ENCODE measurements around the gene SCRN3.
A peak's percentile ranks its signal among the peaks of the same experiment; 100 is the strongest.
"Not testable (repeated sequence)": the region's sequence is repeated elsewhere in the genome, so short reads cannot be mapped to it uniquely, and the experiment has no call there.

The SCRN3 gene

DNA sequence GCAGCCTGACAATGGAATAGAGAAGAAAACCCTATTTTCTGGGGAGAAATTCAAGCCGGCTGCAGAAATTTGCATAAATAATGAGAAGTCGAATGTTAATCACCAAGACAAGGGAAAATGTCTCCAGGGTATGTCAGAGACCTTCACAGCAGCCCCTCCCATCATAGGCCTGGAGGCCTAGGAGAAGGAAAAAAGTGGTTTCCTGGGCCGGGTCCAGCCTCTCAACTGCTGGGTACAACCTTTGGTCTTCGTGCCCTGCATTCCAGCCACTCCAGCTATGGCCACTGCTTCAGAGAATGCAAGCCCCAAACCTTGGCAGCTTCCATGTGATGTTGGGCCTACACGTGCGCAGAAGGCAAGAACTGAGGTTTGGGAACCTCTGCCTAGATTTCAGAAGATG is 6.0 kb upstream of the SCRN3 start:
- H3K36me3 Mint-ChIP-seq = peaks cover 58% of the 10 kb centered on the region
- ATAC-seq = no peak

DNA sequence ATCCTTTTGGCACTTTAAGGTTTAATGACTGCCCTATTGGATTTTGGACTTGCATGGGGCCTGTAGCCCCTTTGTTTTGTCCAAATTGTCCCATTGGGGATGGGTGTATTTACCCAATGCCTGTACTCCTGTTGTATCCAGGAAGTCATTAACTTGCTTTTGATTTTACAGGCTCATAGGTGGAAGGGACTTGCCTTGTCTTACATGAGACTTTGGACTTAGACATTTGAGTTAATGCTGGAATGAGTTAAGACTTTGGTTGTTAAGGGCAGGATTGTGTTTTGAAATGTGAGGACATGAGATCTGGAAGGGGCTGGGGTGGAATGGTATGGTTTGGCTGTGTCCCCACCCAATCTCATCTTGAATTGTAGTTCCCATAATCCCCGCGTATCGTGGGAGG is 5.2 kb upstream of the SCRN3 start:
- not testable (repeated sequence) for H3K27ac Mint-ChIP-seq; DNase-seq (ENCODE audit: low spot score in 2 of 2); H3K4me3 Mint-ChIP-seq; H3K9me3 Mint-ChIP-seq; ATAC-seq
- Mint-ChIP-seq H3K4me1 (peaks cover 50% of the 10 kb centered on the region), H3K36me3 (peaks cover 50% of the 10 kb centered on the region)

More for the DNA sequence above, 6.0 kb upstream of the SCRN3 start:
- Mint-ChIP-seq H3K4me1 (peaks cover 51% of the 10 kb centered on the region), H3K9me3 (no peaks in the 10 kb centered on the region), H3K27ac (no peak overlapping the region), H3K4me3 (no peak overlapping the region)
- DNase-seq (ENCODE audit: low spot score in 2 of 2) = no peak

DNA sequence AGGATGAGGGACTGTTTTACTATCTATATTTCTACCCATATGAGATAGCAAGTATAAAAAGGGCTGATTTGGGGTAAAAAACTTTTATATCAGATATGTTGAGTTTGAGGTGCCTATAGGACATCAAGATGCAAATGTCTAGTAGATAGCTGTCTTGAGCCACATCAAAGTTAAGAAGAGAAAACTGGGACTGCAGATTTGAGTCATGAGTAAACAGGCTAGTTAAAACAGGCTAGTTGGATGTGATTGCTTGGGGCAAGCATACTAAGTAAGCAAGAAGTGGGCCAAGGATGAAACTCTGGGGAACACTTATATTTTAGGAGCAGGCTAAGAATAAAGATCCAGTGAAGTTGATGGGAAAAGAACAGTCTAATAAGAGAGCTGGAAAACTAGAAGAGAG is 2.8 kb upstream of the SCRN3 start:
- Mint-ChIP-seq H3K36me3 (peaks cover 26% of the 10 kb centered on the region), H3K4me1 (peaks cover 46% of the 10 kb centered on the region), H3K27ac (no peak overlapping the region), H3K4me3 (no peak overlapping the region), H3K9me3 (no peaks in the 10 kb centered on the region)
- ATAC-seq = no peak
- DNase-seq (ENCODE audit: low spot score in 2 of 2) = no peak

DNA sequence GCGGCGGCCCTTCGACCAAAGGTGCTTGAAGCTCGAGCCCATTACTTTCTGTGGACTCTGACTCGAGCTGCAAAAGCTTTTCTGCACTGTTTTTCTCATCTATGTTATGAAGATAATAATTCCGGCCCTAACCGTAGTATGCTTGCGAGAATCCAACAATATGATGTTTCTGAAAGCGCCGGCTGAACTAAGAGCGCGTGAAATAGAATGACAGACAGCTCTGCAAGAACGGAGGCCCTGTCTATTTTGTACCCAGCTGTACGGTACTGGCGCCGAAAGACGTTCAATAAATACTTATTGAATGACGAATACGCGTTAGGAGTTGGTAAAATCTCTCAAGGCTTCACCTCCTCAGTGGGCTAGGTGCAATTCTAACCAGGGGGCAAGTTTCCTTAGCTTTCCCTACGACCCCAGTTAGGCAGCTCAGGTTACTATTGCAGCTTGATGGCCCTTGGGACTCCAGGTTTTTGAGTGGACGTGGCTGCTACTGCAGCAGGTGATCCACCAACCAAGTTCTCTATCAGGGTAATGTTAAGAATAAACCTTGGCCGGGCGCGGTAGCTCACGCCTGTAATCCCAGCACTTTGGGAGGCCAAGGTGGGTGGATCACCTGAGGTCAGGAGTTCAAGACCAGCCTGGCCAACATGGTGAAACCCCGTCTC is 570 bp downstream of the SCRN3 start:
- no peaks in the 10 kb centered on the region for H3K9me3 Mint-ChIP-seq
- H3K4me3 Mint-ChIP-seq = peak overlapping the region; percentile 95
- peak overlapping the region; percentile 98 for H3K27ac Mint-ChIP-seq
- H3K4me1 Mint-ChIP-seq = peaks cover 26% of the 10 kb centered on the region
- DNase-seq (ENCODE audit: low spot score in 2 of 2) = no peak
- peaks cover 14% of the 10 kb centered on the region for H3K36me3 Mint-ChIP-seq
- peak; percentile 61 for ATAC-seq

DNA sequence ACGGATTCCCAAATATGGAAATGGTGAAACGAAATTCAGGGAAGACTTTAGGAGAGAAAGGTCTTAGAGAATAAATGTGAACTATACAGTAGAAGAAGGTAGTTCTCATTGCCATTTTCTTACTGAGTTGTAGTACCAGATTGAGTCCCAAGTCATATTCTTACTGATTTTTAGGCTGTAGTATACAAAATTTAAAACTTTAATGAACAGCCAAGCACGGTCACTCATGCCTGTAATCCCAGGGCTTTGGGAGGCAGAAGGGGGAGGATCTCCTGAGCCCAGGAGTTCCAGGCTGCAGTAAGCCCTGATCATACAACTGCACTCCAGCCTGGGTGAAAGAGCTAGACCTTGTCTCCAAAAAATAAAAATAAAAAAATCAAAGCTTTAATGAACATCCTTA is 2.2 kb downstream of the SCRN3 start:
- Mint-ChIP-seq H3K27ac (no peak overlapping the region), H3K4me3 (no peak overlapping the region), H3K36me3 (peaks cover 18% of the 10 kb centered on the region), H3K4me1 (peaks cover 14% of the 10 kb centered on the region), H3K9me3 (no peaks in the 10 kb centered on the region)
- no peak for ATAC-seq
- DNase-seq (ENCODE audit: low spot score in 2 of 2) = no peak

DNA sequence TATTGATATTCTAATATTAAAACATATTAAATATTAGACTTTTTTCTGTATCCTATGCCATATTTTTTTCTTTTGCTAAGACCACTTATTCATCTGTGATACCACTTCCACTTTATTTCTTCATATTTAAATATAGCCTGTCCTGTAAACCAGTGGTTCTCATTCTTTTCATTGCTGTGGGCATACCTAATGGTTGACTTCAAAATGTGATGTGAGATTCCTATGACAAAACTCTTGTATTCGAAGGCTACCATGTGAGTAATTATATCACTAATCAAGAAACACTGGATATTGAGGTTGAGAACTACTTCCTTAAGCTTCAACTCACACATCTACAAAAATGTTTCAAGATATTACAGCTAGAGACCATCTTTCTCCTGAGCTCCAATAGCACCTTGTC is 3.6 kb downstream of the SCRN3 start:
- Mint-ChIP-seq H3K9me3 (no peaks in the 10 kb centered on the region), H3K4me1 (peaks cover 5% of the 10 kb centered on the region), H3K27ac (no peak overlapping the region), H3K4me3 (no peak overlapping the region), H3K36me3 (peaks cover 32% of the 10 kb centered on the region)
- ATAC-seq (no peak), DNase-seq (ENCODE audit: low spot score in 2 of 2) (no peak)

DNA sequence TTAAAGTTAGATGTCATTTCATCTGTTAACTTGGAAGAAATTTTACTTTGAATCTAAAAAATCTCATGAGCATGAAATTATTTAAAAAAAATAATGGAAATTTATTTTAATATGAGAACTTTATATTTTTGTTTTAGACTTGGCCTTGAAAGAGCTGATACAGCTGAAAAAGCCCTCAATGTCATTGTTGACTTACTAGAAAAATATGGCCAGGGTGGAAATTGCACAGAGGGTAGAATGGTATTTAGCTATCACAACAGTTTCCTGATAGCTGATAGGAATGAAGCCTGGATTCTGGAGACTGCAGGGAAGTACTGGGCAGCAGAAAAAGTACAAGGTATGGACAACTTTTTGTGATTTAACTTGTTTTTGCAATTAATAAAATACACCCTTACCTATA is 5.3 kb downstream of the SCRN3 start:
- Mint-ChIP-seq H3K4me3 (no peak overlapping the region), H3K4me1 (no peaks in the 10 kb centered on the region), H3K36me3 (peaks cover 33% of the 10 kb centered on the region), H3K27ac (no peak overlapping the region), H3K9me3 (no peaks in the 10 kb centered on the region)
- ATAC-seq (no peak), DNase-seq (ENCODE audit: low spot score in 2 of 2) (no peak)

DNA sequence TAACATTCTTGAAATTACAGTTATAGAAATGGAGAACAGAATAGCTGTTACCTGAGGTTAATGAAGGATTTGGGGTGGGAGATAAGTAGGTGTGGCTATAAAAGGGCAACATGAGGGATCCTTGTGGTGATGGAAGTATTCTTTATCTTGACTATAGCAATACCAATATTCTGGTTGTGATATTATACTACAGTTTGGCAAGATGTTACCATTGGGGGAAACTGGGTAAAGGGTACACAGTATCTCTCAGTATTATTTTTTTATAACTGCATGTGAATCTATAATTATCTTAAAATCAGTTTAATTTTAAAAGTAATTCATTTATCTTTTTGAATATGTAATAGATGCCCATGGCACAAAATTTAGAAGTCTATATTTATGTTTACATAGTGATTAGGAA is 8.1 kb downstream of the SCRN3 start:
- Mint-ChIP-seq H3K27ac (no peak overlapping the region), H3K4me1 (no peaks in the 10 kb centered on the region), H3K4me3 (no peak overlapping the region), H3K36me3 (peaks cover 33% of the 10 kb centered on the region), H3K9me3 (no peaks in the 10 kb centered on the region)
- no peak for ATAC-seq
- no peak for DNase-seq (ENCODE audit: low spot score in 2 of 2)

DNA sequence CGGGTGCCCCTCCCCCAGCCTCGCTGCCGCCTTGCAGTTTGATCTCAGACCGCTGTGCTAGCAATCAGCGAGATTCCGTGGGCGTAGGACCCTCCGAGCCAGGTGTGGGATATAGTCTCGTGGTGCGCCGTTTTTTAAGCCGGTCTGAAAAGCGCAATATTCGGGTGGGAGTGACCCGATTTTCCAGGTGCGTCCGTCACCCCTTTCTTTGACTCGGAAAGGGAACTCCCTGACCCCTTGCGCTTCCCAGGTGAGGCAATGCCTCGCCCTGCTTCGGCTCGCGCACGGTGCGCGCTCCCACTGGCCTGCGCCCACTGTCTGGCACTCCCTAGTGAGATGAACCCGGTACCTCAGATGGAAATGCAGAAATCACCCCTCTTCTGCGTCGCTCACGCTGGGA is 14.5 kb downstream of the SCRN3 start:
- peak overlapping the region; percentile 45 for H3K27ac Mint-ChIP-seq
- H3K4me1 Mint-ChIP-seq; DNase-seq (ENCODE audit: low spot score in 2 of 2); ATAC-seq; H3K36me3 Mint-ChIP-seq; H3K9me3 Mint-ChIP-seq; H3K4me3 Mint-ChIP-seq: not testable (repeated sequence)

DNA sequence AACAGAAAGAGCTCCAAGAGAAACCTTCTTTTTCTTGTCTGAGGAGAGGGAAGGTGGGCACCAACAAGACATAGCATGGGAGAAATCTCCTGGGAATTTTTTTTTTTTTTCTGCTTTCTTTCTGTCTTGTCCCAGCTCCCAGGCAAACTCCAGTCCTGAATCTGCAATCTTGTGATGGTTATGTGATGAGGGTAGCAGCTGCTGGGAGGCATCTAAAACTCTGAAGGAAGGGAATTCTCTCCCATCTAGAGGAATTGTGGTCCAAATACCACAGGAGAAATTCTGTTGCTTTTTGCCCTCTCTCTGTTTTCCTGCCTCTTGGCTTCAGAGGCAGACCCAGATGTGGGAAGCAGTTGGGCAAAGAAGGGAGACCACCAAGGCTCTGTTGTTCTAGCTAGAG is 16.7 kb downstream of the SCRN3 start:
- Mint-ChIP-seq H3K27ac (no peak overlapping the region), H3K9me3 (no peaks in the 10 kb centered on the region)

DNA sequence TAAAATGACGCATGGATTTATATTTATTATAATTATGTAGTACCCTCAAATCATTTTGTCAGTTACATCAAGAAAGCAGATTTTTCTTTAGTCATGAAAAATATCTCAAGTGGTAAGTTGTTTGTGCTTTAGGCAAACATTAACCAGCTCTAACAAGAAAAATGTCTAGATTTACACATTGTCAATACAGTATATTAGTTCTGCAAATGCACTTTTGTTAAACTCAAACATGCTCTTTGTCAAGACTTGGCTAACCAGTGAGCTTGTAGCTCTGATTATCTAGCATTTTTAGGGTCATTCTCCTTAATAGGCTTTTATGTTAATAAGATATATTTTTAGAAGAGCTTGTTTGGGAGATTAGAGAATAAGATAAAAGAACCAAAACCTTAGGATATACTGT is 32.7 kb downstream of the SCRN3 start:
- Mint-ChIP-seq H3K4me3 (no peak overlapping the region), H3K27ac (no peak overlapping the region), H3K9me3 (no peaks in the 10 kb centered on the region), H3K4me1 (no peaks in the 10 kb centered on the region), H3K36me3 (no peaks in the 10 kb centered on the region)
- no peak for ATAC-seq
- DNase-seq (ENCODE audit: low spot score in 2 of 2) = no peak

More for the DNA sequence above, 16.7 kb downstream of the SCRN3 start:
- H3K4me1 Mint-ChIP-seq = no peaks in the 10 kb centered on the region
- no peak for ATAC-seq
- no peak for DNase-seq (ENCODE audit: low spot score in 2 of 2)
- H3K36me3 Mint-ChIP-seq = peaks cover 7% of the 10 kb centered on the region
- no peak overlapping the region for H3K4me3 Mint-ChIP-seq

DNA sequence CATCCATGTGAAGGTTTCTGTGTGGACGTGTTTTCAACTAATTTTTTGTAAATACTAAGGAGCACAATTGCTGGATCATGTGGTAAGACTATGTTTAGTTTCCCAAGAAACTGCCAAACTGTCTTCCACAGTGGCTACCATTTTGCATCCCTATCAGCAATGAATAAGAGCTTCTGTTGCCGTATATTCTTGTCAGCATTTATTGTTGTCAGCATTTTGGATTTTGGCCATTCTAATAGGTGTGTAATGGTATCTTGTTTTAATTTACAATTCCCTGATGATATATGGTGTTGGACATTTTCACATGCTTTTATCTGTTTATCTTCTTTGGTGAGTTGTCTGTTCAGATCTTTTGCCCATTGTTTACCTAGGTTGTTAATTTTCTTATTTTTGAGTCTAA is 34.5 kb downstream of the SCRN3 start:
- Mint-ChIP-seq H3K4me3 (no peak overlapping the region), H3K9me3 (no peaks in the 10 kb centered on the region), H3K36me3 (no peaks in the 10 kb centered on the region), H3K4me1 (no peaks in the 10 kb centered on the region), H3K27ac (no peak overlapping the region)
- ATAC-seq = no peak
- DNase-seq (ENCODE audit: low spot score in 2 of 2) = no peak

DNA sequence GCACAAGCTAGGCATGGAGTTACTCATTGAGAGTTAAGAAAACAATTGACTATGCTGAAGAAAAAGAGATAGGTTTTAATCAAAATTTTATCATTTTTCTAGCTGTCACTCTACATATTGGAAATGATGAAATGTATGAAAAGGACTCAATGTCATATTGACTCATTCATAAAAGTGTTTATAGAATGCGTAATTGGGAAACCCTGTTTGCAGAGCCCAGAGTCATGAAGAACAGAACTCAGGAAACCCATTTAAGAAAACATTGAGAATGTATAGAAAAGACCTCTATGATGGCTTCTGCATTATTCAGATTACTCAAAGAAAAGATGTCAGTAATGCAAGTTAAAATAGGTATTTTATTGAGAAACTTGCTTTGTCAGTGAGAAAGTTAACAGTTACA is 36.4 kb downstream of the SCRN3 start:
- H3K4me3 Mint-ChIP-seq = no peak overlapping the region
- peaks cover 12% of the 10 kb centered on the region for H3K36me3 Mint-ChIP-seq
- no peak overlapping the region for H3K27ac Mint-ChIP-seq
- no peak for DNase-seq (ENCODE audit: low spot score in 2 of 2)
- ATAC-seq = no peak
- H3K4me1 Mint-ChIP-seq = no peaks in the 10 kb centered on the region
- H3K9me3 Mint-ChIP-seq = no peaks in the 10 kb centered on the region

DNA sequence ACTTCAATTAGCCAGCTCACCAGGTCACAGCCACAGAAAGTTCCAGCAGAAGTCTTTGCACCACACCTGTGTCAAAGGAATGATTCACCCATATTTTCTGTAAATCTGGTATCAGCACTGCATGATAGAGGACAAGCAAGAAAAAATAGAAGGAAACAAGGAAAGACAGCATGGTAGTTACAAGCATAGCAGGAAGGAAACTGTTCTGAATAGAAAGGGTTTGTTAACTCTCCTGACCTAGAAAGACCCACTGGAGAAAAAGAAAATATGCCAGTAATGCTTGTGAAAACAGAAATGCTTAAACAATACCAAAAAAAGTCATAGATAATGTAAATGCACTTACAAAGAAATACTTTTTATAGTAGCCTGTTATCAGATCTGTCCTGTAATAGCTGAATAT is 40.8 kb downstream of the SCRN3 start:
- no peak for DNase-seq (ENCODE audit: low spot score in 2 of 2)
- ATAC-seq = no peak
- Mint-ChIP-seq H3K27ac (no peak overlapping the region), H3K36me3 (peaks cover 40% of the 10 kb centered on the region), H3K4me1 (no peaks in the 10 kb centered on the region), H3K4me3 (no peak overlapping the region), H3K9me3 (no peaks in the 10 kb centered on the region)

DNA sequence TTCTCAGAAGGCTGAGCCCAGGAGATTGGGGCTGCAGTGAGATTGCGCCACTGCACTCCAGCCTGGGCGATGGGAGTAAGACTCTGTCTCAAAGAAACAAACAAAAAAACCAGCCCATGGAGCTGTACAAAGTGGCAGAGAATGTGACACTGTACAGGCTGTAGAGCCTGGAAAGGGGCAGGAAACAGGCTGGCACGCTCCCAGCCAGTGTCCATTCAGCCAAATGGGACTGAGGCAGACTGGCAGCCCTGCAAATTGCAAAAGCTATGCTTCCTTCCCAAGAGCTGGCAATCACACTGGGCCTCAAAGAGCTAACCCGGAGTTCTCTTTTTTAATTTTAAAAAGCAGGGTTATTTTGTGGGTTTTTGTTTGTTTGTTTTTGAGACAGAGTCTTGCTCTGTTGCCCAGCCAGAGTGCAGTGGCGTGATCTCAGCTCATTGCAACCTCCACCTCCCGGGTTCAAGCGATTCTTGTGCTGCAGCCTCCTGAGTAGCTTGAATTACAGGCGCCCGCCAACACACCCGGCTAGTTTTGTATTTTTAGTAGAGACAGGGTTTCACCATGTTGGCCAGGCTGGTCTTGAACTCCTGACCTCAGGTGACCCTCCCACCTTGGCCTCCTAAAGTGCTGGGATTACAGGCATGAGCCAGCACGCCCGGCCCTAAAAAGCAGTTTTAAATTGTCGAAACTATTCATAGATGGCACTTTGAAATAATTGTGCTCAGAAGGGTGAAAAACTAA is 42.8 kb downstream of the SCRN3 start:
- no peaks in the 10 kb centered on the region for H3K4me1 Mint-ChIP-seq
- DNase-seq (ENCODE audit: low spot score in 2 of 2) (no peak), ATAC-seq (no peak)
- no peak overlapping the region for H3K4me3 Mint-ChIP-seq
- H3K27ac Mint-ChIP-seq = no peak overlapping the region
- peaks cover 55% of the 10 kb centered on the region for H3K36me3 Mint-ChIP-seq
- H3K9me3 Mint-ChIP-seq = no peaks in the 10 kb centered on the region

DNA sequence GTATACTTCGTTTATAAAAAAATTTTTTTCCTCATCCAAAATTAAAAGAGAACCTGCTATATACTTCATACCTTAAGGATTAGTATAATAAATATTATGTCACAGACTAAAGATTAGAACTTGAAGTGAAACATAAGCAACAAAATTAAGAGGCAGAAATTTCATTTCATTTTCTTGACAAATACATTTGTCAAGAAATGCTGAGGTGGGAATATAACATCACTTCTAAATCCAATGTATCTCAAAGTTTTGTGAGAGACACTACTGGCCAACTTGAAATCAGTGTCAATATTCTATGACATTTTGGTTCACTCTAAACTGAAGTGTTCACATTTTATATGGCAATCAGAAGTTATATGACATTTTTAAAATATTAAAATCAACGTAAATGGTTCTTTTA is 43.8 kb downstream of the SCRN3 start:
- Mint-ChIP-seq H3K4me1 (no peaks in the 10 kb centered on the region), H3K36me3 (peaks cover 65% of the 10 kb centered on the region), H3K27ac (no peak overlapping the region), H3K9me3 (no peaks in the 10 kb centered on the region), H3K4me3 (no peak overlapping the region)
- no peak for ATAC-seq
- no peak for DNase-seq (ENCODE audit: low spot score in 2 of 2)
